ENCODE measurements around the gene LCE1E.

LCE1E gene

GRCh38 chr1:152776361-152776760 is 9.7 kb upstream of the LCE1E start:
- no peak overlapping the region for H3K4me3 ChIP-seq (ENCODE audit: low read depth, low read length)
- TF ChIP-seq CTCF (IDR thresholded peaks at IDR 0.05; ENCODE audit: low read depth, low read length, missing control alignments) = no peak
- no peak for DNase-seq (ENCODE audit: low read depth)

DNA sequence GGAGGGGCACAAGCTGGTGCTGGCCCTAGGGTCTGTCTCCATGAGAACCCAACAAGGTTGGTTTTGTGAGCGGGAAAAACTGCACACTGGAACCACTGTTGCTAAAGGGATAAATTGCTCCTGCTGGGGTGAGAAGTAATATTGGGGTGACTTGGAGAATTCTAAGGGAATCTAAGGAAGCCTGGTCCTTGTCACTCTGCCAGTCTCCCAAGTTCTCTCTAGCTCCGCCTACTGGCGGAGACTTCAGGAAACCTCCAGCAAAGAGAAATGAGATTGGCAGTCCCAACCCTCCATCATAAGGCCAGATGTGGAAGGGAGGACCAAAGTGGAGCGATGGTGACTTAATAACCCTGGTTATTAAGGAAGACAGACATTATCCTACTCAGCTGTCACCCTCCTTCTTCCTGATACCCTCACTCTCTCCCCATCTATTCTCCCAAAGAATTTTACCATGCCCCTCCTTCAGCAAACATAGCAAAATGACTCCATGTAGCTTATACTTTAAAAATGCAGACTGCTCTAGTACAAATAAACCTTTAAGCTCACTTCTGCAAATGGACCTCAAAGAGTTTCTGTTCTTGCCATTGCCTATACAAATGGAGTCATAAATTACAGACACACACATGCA is 8.4 kb upstream of the LCE1E start:
- no peak overlapping the region for H3K4me3 ChIP-seq (ENCODE audit: low read depth, low read length)
- DNase-seq (ENCODE audit: low read depth) = no peak
- peak; percentile 77 for TF ChIP-seq CTCF (IDR thresholded peaks at IDR 0.05; ENCODE audit: low read depth, low read length, missing control alignments)

DNA sequence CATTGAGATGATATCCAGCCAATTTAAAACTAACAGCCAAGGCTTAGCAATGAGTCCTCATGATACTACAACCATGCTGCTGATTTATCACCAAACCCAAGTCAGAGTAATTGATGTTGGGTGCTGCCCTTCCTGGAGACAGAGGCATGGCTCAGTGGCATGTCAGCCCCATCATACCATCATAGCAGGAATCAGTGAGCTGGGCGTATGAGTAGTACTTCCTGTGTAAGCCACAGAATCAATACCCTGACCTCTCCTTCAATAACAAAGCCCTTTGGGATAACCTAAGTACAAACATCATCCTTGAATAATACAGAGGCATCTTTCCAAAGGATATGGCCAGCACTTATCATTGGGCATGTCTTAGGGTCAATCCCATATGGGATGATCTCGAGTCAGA is 3.0 kb upstream of the LCE1E start:
- no peak overlapping the region for H3K4me3 ChIP-seq (ENCODE audit: low read depth, low read length)
- no peak for DNase-seq (ENCODE audit: low read depth)

GRCh38 chr1:152795686-152796085 is 9.6 kb downstream of the LCE1E start:
- DNase-seq (ENCODE audit: low read depth) = no peak
- TF ChIP-seq CTCF (IDR thresholded peaks at IDR 0.05; ENCODE audit: low read depth, low read length, missing control alignments) = no peak
- no peak overlapping the region for H3K4me3 ChIP-seq (ENCODE audit: low read depth, low read length)

More for the DNA sequence above, 3.0 kb upstream of the LCE1E start:
- no peak for TF ChIP-seq CTCF (IDR thresholded peaks at IDR 0.05; ENCODE audit: low read depth, low read length, missing control alignments)

- no peak for TF ChIP-seq CTCF (IDR thresholded peaks at IDR 0.05; ENCODE audit: low read depth, low read length, missing control alignments)
- no peak within 1 kb of the TSS for H3K4me3 ChIP-seq (ENCODE audit: low read depth, low read length)
- no peak for DNase-seq (ENCODE audit: low read depth)
Observed at GRCh38 chr1:152796421-152796820, 10.4 kb downstream of the LCE1E start, which contains the start of gene LCE1D. TSS of gene LCE1D (plus strand) at chr1:152796721. CDS start at chr1:152797795, 1,074 bp downstream.

DNA sequence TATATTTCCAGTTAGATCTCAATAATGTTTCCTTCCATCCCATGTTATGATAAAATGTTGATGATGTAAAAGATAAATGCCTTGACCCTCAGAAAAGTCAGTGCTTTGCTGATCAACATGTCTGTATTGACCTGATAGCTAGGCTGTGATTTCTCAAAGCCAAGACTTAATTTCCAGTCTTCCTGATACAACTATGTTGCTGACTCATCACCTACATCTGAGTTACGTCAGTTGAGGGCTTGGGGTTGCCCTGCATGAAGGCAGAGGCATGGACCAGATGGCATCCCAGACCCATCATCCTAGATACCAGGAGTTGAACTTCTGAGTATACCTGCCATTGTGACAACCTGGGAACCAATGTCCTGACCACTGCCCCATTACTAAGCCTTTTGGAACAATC is 15.3 kb downstream of the LCE1E start:
- TF ChIP-seq CTCF (IDR thresholded peaks at IDR 0.05; ENCODE audit: low read depth, low read length, missing control alignments) = no peak
- no peak for DNase-seq (ENCODE audit: low read depth)
- H3K4me3 ChIP-seq (ENCODE audit: low read depth, low read length) = no peak overlapping the region

- no peak within 1 kb of the TSS for H3K4me3 ChIP-seq (ENCODE audit: low read depth, low read length)
- TF ChIP-seq CTCF (IDR thresholded peaks at IDR 0.05; ENCODE audit: low read depth, low read length, missing control alignments) = no peak
- DNase-seq (ENCODE audit: low read depth) = no peak
Observed at GRCh38 chr1:152806576-152806975, 20.5 kb downstream of the LCE1E start, which contains the start of gene LCE1C. TSS of gene LCE1C (minus strand) at chr1:152806651. CDS start at chr1:152805478, 1,173 bp downstream.
